ENCODE results near the gene NDRG4. TPM values are rescaled to one million over a fixed set of nuclear protein-coding genes. Genes with fewer than 3 reads are reported as not detected.
A peak's percentile ranks its signal among the peaks of the same experiment; 100 is the strongest.

NDRG4 gene, protein sequence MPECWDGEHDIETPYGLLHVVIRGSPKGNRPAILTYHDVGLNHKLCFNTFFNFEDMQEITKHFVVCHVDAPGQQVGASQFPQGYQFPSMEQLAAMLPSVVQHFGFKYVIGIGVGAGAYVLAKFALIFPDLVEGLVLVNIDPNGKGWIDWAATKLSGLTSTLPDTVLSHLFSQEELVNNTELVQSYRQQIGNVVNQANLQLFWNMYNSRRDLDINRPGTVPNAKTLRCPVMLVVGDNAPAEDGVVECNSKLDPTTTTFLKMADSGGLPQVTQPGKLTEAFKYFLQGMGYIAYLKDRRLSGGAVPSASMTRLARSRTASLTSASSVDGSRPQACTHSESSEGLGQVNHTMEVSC
- total RNA-seq = 10 to 100 TPM; 29.7 to 97.2 (median 64.0) TPM

DNA sequence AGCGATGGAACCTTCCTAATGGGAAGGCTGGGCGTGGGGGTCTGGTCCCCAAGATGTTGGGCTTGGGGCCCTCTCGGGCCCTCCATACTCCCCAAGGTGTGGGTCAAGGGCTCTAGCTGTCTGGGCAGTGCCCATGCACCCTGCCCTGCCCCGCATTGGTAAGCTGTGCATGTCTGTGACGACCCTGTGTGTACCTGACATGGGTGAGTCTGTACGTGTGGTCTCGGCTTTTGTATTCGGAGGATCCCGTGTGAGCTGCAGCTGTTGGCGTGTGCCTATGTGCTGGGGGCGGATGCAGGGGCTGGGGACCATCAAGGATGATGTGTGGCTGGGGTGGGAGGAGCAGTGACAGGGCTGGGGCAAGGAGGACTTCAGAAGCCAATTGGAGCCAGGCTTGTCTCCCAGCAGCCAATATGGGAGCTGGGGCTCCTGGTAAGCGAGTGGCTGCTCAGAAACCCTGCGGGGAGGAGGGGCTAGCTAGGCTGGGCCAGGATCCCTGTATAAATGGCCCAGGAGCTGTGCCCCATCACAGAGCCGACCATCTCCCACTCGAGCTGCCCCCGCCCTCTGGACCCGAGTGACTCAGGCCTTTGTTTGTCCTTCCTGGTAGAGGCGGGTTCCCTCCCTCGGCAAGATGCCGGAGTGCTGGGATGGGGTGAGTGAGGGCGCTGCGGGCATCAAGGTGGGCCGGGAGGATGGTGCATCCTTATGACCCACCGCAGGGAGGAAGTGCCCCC lies at the start of gene NDRG4:
Gene NDRG4, plus strand, starts transcription at position 529 of the 737 bp plus-strand sequence. Its CDS starts 106 bp downstream, at position 635.
- no peak within 1 kb of the TSS for H3K4me3 ChIP-seq (ENCODE audit: low read depth, poor library complexity, severe bottlenecking)
- DNase-seq (ENCODE audit: low spot score in 2 of 2) = peak in 1 of 2 donors; percentile 84
- TF ChIP-seq CTCF (IDR thresholded peaks at IDR 0.05) = no peak
- TF ChIP-seq POLR2A (IDR thresholded peaks at IDR 0.05) = no peak
- 48 to 60% methylated on average over 18 to 23 of the region's 24 CpGs for WGBS, 2 donors
- intact Hi-C loops (cut with DNase I; ENCODE audit: low total_unique reads) = loop anchor here (10.0 kb wide), 1 partner anchor 165 kb away; no protein-coding TSS in a partner anchor

- TF ChIP-seq CTCF (IDR thresholded peaks at IDR 0.05) (no peak), POLR2A (IDR thresholded peaks at IDR 0.05) (no peak)
- 87 to 88% methylated on average over 7 of the region's 7 CpGs for WGBS, 2 donors
- no peak for DNase-seq (ENCODE audit: low spot score in 2 of 2)
- intact Hi-C loops (cut with DNase I; ENCODE audit: low total_unique reads) = no loop called here
- no peak overlapping the region for H3K4me3 ChIP-seq (ENCODE audit: low read depth, poor library complexity, severe bottlenecking)
These were observed 49.4 kb upstream of the NDRG4 start for GRCh38 chr16:58450590-58450989.

DNA sequence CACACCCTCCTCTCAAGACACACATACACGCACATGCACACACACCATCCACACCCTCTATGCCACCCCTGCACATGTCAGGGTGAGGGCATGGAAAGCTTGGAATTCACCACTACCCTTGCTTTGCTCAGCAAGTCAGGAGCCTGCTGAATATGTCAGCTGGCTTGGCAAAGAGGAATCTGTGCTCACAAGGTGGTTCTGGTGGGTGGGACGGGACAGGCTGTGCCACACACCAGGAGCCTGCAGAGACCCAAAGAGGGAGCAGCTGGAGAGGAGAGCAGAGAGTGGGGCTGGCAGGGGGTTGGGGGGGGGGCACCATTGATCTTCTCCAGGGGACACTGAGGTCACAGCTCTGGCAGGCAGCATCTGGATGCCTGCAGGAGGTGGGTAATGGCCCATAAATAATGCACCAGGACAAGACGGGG lies 48.7 kb upstream of the NDRG4 start:
- no peak for DNase-seq (ENCODE audit: low spot score in 2 of 2)
- intact Hi-C loops (cut with DNase I; ENCODE audit: low total_unique reads) = no loop called here
- 54 to 63% methylated on average over 3 of the region's 3 CpGs for WGBS, 2 donors
- TF ChIP-seq POLR2A (IDR thresholded peaks at IDR 0.05) = no peak
- no peak for TF ChIP-seq CTCF (IDR thresholded peaks at IDR 0.05)
- no peak overlapping the region for H3K4me3 ChIP-seq (ENCODE audit: low read depth, poor library complexity, severe bottlenecking)

DNA sequence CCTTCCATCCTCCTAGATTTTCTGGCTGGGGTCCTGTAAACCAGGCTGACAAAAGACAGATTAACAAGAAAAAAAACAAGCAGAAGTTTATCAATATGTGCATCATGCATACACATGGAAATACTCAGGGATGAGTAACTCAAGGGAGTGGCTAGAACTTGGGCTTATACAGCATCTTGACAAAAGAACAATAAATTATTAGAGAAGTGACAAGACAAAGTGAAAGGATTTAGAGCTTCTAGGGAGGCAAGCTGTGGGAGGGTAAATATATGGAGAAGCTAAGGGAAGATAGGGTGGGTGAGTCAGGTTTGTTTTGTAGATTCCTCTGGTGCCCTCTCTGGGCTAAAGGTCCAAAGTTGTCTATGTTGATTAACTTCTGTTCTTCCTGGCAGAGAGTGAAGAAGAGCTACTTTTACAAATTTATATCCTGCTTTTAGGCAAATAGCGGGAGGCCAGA lies 48.0 kb upstream of the NDRG4 start:
- TF ChIP-seq CTCF (IDR thresholded peaks at IDR 0.05) (no peak), POLR2A (IDR thresholded peaks at IDR 0.05) (no peak)
- DNase-seq (ENCODE audit: low spot score in 2 of 2) = no peak
- no peak overlapping the region for H3K4me3 ChIP-seq (ENCODE audit: low read depth, poor library complexity, severe bottlenecking)
- intact Hi-C loops (cut with DNase I; ENCODE audit: low total_unique reads) = no loop called here
- 62 to 66% methylated on average over 1 of the region's 1 CpG for WGBS, 2 donors

- WGBS, 2 donors = 77 to 79% methylated on average over 3 of the region's 3 CpGs
- H3K4me3 ChIP-seq (ENCODE audit: low read depth, poor library complexity, severe bottlenecking) = no peak overlapping the region
- TF ChIP-seq CTCF (IDR thresholded peaks at IDR 0.05) = no peak
- TF ChIP-seq POLR2A (IDR thresholded peaks at IDR 0.05) = no peak
- intact Hi-C loops (cut with DNase I; ENCODE audit: low total_unique reads) = no loop called here
- no peak for DNase-seq (ENCODE audit: low spot score in 2 of 2)
These were observed 47.3 kb upstream of the NDRG4 start for GRCh38 chr16:58452640-58453039.
